Esophagus muscularis mucosa (tissue), 4 donors: ENCODE measurements around the gene LSM2. TPM values are rescaled to one million over a fixed set of nuclear protein-coding genes. Genes with fewer than 3 reads are reported as not detected.

ENCODE experiments used
- DNase-seq: peaks from one replicate; pipeline ENCODE4 v3.0.0-alpha.2; 2017; ENCODE audit errors: extremely low spot score
- H3K27ac ChIP-seq, 4 donors: fragments of 200-600 bp; sonication (generic); replicated peaks in 1 of 4; 1 replicate in 3 of 4; 2 replicates in 1 of 4; pipeline ENCODE4 v1.5.1; 2016 to 2019; ENCODE audit warnings: mild to moderate bottlenecking in 1 of 4
- H3K27me3 ChIP-seq, 4 donors: fragments of 200-600 bp; sonication (generic); one replicate each; pipeline versions ENCODE4 v1.5.1 to v1.6.0; 2016 to 2019
- H3K36me3 ChIP-seq, 4 donors: fragments of 200-600 bp; sonication (generic); one replicate each; pipeline ENCODE4 v1.5.1; 2016 to 2019
- H3K4me1 ChIP-seq, 4 donors: fragments of 200-600 bp; sonication (generic); one replicate each; pipeline ENCODE4 v1.5.1; 2016 to 2019
- H3K4me3 ChIP-seq, 4 donors: fragments of 200-600 bp; sonication (generic); 1 replicate in 2 of 4; 2 replicates in 2 of 4; pipeline ENCODE4 v1.5.1; 2016 to 2019; ENCODE audit warnings: mild to moderate bottlenecking in 4 of 4, moderate library complexity in 1 of 4
- H3K9me3 ChIP-seq, 4 donors: fragments of 200-600 bp; sonication (generic); 1 replicate in 3 of 4; 2 replicates in 1 of 4; pipeline ENCODE4 v1.5.1; 2016 to 2019
- EP300 ChIP-seq: sonication (generic); formaldehyde crosslinking; IDR thresholded peaks from one replicate; pipeline ENCODE4 v1.6.1; 2017; ENCODE audit warnings: antibody characterized with exemption
- POLR2A ChIP-seq: fragments of 450-650 bp; IDR thresholded peaks from one replicate; pipeline ENCODE4 v1.6.1; 2017; ENCODE audit warnings: antibody characterized with exemption, moderate library complexity, mild to moderate bottlenecking, low read depth
- POLR2AphosphoS5 ChIP-seq, 2 donors: sonication (generic); formaldehyde crosslinking; IDR thresholded peaks; one replicate each; pipeline ENCODE4 v1.6.1; 2017; ENCODE audit warnings: antibody characterized with exemption in 2 of 2
- WGBS: methylation state at CpG from one replicate; pipeline ENCODE4 v1.1.5; 2018; 5-methylcytosine and 5-hydroxymethylcytosine counted together
- intact Hi-C: fragments of 100-400 bp; cut with DNase I; formaldehyde crosslinking; loops from one replicate; pipeline ENCODE4 v1.15.1; 2023
- total RNA-seq, 4 donors: library from RNA; depleted of rRNA; stranded (reverse); fragments of >200 nt; gene quantifications; one replicate each; pipeline versions ENCODE4 v1.1.0 to v1.2.1, GENCODE V29; 2016
- TF ChIP-seq, protein P1 (sequence below), 3 experiments: fragments of 200-600 bp in 2 of 3; fragments of 450-650 bp in 1 of 3; sonication (generic) in 2 of 3; IDR thresholded peaks; one replicate each; pipeline ENCODE4 v1.5.1; 2017 to 2019; ENCODE audit warnings: antibody characterized with exemption in 3 of 3, mild to moderate bottlenecking in 2 of 3, moderate library complexity in 1 of 3

Gene LSM2
- total RNA-seq, 4 donors from 2014 or later: 24.2 to 41.5 (median 32.9) TPM

DNA sequence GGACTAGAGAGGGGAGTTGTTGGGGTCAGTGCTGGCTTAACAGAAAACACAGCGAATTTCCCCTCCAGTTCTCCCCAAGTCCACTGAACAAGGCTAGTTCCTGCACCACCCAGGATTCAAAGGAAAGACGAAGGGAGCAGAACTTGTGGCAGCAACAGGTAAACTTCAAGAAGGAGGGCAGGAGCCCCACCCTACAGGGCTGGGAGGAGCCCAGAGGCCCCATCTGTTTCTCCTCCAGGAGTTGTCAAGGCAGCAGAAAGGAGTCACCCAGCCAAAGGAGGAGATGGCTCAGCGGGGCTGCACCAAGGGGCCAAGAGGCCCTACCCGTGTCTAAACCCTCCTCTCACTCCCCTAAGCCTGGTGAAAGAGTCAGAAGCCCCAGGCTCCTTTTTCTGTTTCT is 42.6 kb downstream of the LSM2 start:
- WGBS: 67% methylated on average over 3 of the region's 4 CpGs
- no peak overlapping the region for H3K4me3 ChIP-seq
- intact Hi-C loops: no loop called here
- no peak for DNase-seq
- TF ChIP-seq POLR2AphosphoS5 (IDR thresholded peaks at IDR 0.05): no peak
- TF ChIP-seq POLR2A: no peak
- TF ChIP-seq, protein P1, sequence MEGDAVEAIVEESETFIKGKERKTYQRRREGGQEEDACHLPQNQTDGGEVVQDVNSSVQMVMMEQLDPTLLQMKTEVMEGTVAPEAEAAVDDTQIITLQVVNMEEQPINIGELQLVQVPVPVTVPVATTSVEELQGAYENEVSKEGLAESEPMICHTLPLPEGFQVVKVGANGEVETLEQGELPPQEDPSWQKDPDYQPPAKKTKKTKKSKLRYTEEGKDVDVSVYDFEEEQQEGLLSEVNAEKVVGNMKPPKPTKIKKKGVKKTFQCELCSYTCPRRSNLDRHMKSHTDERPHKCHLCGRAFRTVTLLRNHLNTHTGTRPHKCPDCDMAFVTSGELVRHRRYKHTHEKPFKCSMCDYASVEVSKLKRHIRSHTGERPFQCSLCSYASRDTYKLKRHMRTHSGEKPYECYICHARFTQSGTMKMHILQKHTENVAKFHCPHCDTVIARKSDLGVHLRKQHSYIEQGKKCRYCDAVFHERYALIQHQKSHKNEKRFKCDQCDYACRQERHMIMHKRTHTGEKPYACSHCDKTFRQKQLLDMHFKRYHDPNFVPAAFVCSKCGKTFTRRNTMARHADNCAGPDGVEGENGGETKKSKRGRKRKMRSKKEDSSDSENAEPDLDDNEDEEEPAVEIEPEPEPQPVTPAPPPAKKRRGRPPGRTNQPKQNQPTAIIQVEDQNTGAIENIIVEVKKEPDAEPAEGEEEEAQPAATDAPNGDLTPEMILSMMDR (IDR thresholded peaks at IDR 0.05): no peak
- TF ChIP-seq EP300: no peak
- H3K27me3 ChIP-seq: peaks cover 0 to 3% (median 0%) of the 10 kb centered on the region in 4 donors
- no peak overlapping the region for H3K27ac ChIP-seq
- peaks cover 0 to 5% (median 0%) of the 10 kb centered on the region in 4 donors for H3K36me3 ChIP-seq
- H3K4me1 ChIP-seq: peaks cover 4 to 25% (median 19%) of the 10 kb centered on the region in 4 donors
- no peaks in the 10 kb centered on the region for H3K9me3 ChIP-seq

DNA sequence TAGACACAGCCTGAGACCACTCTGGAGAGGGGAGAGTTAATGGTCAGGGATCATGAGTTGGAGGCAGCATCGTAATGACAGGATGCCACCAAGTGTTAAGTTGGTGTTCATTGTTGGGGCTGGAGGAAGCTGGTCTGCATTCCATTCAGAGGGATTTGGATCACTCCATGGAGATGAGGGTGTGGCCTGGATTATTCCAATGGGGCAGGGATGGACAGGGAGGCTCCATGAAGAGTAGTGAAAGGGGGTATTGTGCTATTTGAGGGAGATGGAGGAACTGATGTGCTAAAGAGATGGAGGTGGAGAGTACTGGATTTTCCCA is 43.2 kb downstream of the LSM2 start:
- H3K4me1 ChIP-seq: peaks cover 4 to 25% (median 19%) of the 10 kb centered on the region in 4 donors
- no peaks in the 10 kb centered on the region for H3K9me3 ChIP-seq
- no peak for DNase-seq
- no peak overlapping the region for H3K4me3 ChIP-seq
- TF ChIP-seq, protein P1 (IDR thresholded peaks at IDR 0.05): no peak
- no peak for TF ChIP-seq EP300
- TF ChIP-seq POLR2A: no peak
- TF ChIP-seq POLR2AphosphoS5 (IDR thresholded peaks at IDR 0.05): no peak
- intact Hi-C loops: no loop called here
- peaks cover 0 to 5% (median 0%) of the 10 kb centered on the region in 4 donors for H3K36me3 ChIP-seq
- no peak overlapping the region for H3K27ac ChIP-seq
- peaks cover 0 to 3% (median 0%) of the 10 kb centered on the region in 4 donors for H3K27me3 ChIP-seq
- WGBS: 22% methylated on average over 1 of the region's 1 CpG

DNA sequence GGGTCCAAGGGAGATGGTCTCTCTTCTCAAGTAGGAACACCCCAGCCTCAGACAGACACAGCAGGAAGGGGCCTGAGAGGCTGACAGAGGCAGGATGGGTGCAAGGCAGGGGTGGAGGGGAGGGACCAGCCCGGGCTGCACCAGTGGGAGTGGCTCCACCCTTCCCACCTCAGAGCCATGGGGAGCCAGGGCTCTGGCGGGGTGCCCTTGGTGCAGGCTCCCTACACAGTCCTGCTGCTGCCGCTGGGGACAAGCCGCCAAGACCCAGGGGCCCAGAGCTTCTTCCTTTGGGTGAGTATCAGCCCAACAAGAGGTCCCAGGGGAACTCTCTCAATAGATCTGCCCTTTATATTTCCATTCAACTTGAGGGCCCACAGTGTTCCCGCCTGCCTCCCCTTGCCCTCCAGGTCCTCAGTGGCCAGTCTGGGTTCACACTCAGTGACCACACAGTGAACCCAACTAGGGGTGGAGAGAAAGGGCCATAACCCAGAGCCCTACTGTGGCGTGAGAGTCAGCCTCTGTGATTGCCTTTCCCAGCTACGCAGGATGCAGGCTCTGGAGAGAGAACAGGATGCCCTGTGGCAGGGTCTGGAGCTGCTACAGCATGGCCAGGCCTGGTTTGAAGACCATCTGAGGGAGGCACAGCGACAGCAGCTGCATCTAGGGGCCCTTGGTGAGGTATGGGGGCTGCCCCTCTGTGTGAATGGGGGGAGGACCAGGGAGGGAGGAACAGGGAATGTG is 43.7 kb downstream of the LSM2 start:
- no peak overlapping the region for H3K4me3 ChIP-seq
- no peaks in the 10 kb centered on the region for H3K9me3 ChIP-seq
- intact Hi-C loops: no loop called here
- no peak overlapping the region for H3K27ac ChIP-seq
- H3K36me3 ChIP-seq: peaks cover 0 to 5% (median 0%) of the 10 kb centered on the region in 4 donors
- H3K27me3 ChIP-seq: peaks cover 0 to 3% (median 0%) of the 10 kb centered on the region in 4 donors
- peaks cover 4 to 25% (median 19%) of the 10 kb centered on the region in 4 donors for H3K4me1 ChIP-seq
- 77% methylated on average over 3 of the region's 8 CpGs for WGBS
- TF ChIP-seq POLR2A (no peak), EP300 (no peak), POLR2AphosphoS5 (IDR thresholded peaks at IDR 0.05) (no peak)
- TF ChIP-seq, protein P1 (IDR thresholded peaks at IDR 0.05): no peak
- DNase-seq: no peak

DNA sequence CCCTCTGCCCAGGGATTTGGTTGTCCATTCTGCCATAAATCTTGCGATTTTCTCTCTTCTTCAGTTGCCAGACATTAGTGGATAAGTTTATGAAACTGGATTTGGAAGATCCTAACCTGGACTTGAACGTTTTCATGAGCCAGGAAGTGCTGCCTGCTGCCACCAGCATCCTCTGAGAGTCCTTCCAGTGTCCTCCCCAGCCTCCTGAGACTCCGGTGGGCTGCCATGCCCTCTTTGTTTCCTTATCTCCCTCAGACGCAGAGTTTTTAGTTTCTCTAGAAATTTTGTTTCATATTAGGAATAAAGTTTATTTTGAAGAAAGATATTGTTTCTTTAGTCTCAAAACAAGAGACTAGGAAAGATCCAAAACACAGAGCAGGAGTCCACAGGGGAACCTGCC is 44.4 kb downstream of the LSM2 start, which contains the start of gene SAPCD1:
Gene SAPCD1, plus strand, starts transcription at position 301 of the 400 bp plus-strand sequence. CDS start 399 bp downstream, outside the sequence.
- no peak within 1 kb of the TSS for H3K4me3 ChIP-seq
- H3K9me3 ChIP-seq: no peaks in the 10 kb centered on the region
- DNase-seq: no peak
- TF ChIP-seq POLR2AphosphoS5 (IDR thresholded peaks at IDR 0.05) (no peak), EP300 (no peak), POLR2A (no peak)
- TF ChIP-seq, protein P1 (IDR thresholded peaks at IDR 0.05): no peak
- intact Hi-C loops: no loop called here
- peaks cover 4 to 25% (median 19%) of the 10 kb centered on the region in 4 donors for H3K4me1 ChIP-seq
- no peak within 1 kb of the TSS for H3K27ac ChIP-seq
- peaks cover 0 to 5% (median 0%) of the 10 kb centered on the region in 4 donors for H3K36me3 ChIP-seq
- 74% methylated on average over 4 of the region's 4 CpGs for WGBS
- H3K27me3 ChIP-seq: peaks cover 0 to 3% (median 0%) of the 10 kb centered on the region in 4 donors
